ENCODE data around the gene ASTN2. TPM values are rescaled to one million over a fixed set of nuclear protein-coding genes. Genes with fewer than 3 reads are reported as not detected.

Gene ASTN2
- total RNA-seq, 6 experiments from 2014 or later, result 0.91 to 3.1 (median 2.5) TPM

DNA sequence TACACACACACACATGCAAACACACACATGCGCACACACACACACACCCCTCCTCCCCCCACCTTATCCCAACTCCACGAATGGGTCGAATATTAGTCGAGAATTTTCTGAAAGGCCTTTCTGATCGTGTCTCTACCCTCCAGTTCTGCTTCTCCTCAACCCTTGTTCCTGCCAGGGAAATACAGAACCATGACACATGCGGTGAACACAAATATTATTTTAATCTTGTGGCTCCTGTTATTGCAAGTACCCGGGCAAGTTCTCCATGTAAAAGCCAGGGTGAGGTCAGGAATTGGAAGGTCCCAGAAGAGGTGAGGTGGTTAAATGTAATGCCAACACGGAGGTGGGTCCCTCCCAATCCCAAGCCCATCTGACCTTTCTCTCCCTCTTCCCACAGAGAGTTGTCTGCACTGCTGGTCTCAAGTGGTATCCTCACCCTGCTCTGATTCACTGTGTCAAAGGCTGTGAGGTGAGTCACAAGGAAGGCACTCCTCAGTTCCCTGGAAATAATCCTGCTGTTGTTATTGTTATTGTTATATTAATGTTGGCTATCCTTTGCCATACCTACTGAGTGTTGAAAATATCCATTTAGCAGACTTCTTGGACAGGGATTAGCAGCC lies 1037.6 kb downstream of the ASTN2 start:
- ATAC-seq (no peak), DNase-seq (no peak)
- 71% methylated on average over 8 of the region's 8 CpGs for WGBS (ENCODE audit: insufficient coverage, low coverage, low lambda C conversion rate, missing lambda C conversion rate)

More for the DNA sequence above, 1037.6 kb downstream of the ASTN2 start:
- no peaks in the 10 kb centered on the region for H3K9me3 ChIP-seq
- H3K36me3 ChIP-seq, result no peaks in the 10 kb centered on the region
- H3K4me1 ChIP-seq, result no peaks in the 10 kb centered on the region
- intact Hi-C loops (cut with DNase I), result no loop called here
- H3K27ac ChIP-seq, result no peak overlapping the region
- H3K27me3 ChIP-seq, result no peaks in the 10 kb centered on the region
- TF ChIP-seq, protein P1, sequence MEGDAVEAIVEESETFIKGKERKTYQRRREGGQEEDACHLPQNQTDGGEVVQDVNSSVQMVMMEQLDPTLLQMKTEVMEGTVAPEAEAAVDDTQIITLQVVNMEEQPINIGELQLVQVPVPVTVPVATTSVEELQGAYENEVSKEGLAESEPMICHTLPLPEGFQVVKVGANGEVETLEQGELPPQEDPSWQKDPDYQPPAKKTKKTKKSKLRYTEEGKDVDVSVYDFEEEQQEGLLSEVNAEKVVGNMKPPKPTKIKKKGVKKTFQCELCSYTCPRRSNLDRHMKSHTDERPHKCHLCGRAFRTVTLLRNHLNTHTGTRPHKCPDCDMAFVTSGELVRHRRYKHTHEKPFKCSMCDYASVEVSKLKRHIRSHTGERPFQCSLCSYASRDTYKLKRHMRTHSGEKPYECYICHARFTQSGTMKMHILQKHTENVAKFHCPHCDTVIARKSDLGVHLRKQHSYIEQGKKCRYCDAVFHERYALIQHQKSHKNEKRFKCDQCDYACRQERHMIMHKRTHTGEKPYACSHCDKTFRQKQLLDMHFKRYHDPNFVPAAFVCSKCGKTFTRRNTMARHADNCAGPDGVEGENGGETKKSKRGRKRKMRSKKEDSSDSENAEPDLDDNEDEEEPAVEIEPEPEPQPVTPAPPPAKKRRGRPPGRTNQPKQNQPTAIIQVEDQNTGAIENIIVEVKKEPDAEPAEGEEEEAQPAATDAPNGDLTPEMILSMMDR (IDR thresholded peaks at IDR 0.05), result no peak
- no peak for TF ChIP-seq POLR2A (IDR thresholded peaks at IDR 0.05)
- no peak overlapping the region for H3K4me3 ChIP-seq

Small RNA genes within 50 kb of the gene (small RNA-seq; reads per million reads assigned to genes)
- 0 reads per million in 2 experiments for gene SNORA70C

Data from right lobe of liver (tissue), 6 donors.